Stimulated activated naive B cell treated with anti-CD40 and anti-IgM and Interleukin-4, amounts not matched to agents 10 μg/mL and 1 μg/mL and 100 μg/mL, for 72 hours (primary cell): Measurements from ENCODE around the gene FRYL.
"Not testable (repeated sequence)": the region's sequence is repeated elsewhere in the genome, so short reads cannot be mapped to it uniquely, and the experiment has no call there.

ENCODE experiments used
- ATAC-seq, 2 donors: fragments of 150-1000 bp; cut with Tn5 transposase; replicated peaks; 2 replicates each; pipeline ENCODE4 v1.10.0; 2021; ENCODE audit warnings: moderate library complexity in 1 of 2
- DNase-seq: peaks from one replicate; pipeline ENCODE4 v3.0.0; 2021
- H3K27ac Mint-ChIP-seq: one replicate; pipeline ENCODE4 v1.8.0; 2022; ENCODE audit warnings: mild to moderate bottlenecking, mixed read lengths
- H3K27me3 Mint-ChIP-seq, 2 donors: one replicate each; pipeline ENCODE4 v1.8.0; 2022; ENCODE audit warnings: mixed read lengths in 2 of 2
- H3K36me3 Mint-ChIP-seq, 2 donors: one replicate each; pipeline ENCODE4 v1.8.0; 2022; ENCODE audit warnings: mixed read lengths in 2 of 2, mild to moderate bottlenecking in 1 of 2
- H3K4me1 Mint-ChIP-seq, 2 donors: one replicate each; pipeline ENCODE4 v1.8.0; 2022; ENCODE audit warnings: mixed read lengths in 2 of 2, mild to moderate bottlenecking in 1 of 2
- H3K4me3 Mint-ChIP-seq, 2 donors: one replicate each; pipeline ENCODE4 v1.8.0; 2022; ENCODE audit warnings: mild to moderate bottlenecking in 2 of 2, mixed read lengths in 2 of 2, moderate library complexity in 1 of 2
- H3K9me3 Mint-ChIP-seq, 2 donors: one replicate each; pipeline ENCODE4 v1.8.0; 2022; ENCODE audit warnings: mixed read lengths in 2 of 2, mild to moderate bottlenecking in 1 of 2

The FRYL gene

GRCh38 chr4:48779998-48780864 is at the start of gene FRYL:
TSS of gene FRYL (minus strand) at chr4:48780279. CDS start at chr4:48634410, 145,869 bp downstream.
- Mint-ChIP-seq H3K4me3 (peak within 1 kb of the TSS; percentile 92), H3K27ac (peak within 1 kb of the TSS; percentile 95), H3K27me3 (no peaks in the 10 kb centered on the region), H3K36me3 (no peaks in the 10 kb centered on the region), H3K4me1 (peaks cover 11 to 45% of the 10 kb centered on the region in 2 donors), H3K9me3 (no peaks in the 10 kb centered on the region)
- ATAC-seq = peak; percentile 91 to 92
- peak; percentile 99 for DNase-seq

GRCh38 chr4:48827622-48828021 is 47.5 kb upstream of the FRYL start:
- Mint-ChIP-seq H3K27ac (no peak overlapping the region), H3K4me3 (no peak overlapping the region), H3K27me3 (peaks cover 0 to 7% of the 10 kb centered on the region in 2 donors), H3K4me1 (peaks cover 9% of the 10 kb centered on the region in 2 donors), H3K9me3 (peaks cover 0 to 2% of the 10 kb centered on the region in 2 donors), H3K36me3 (peaks cover 2 to 7% of the 10 kb centered on the region in 2 donors)
- no peak for ATAC-seq
- no peak for DNase-seq

GRCh38 chr4:48821431-48821830 is 41.4 kb upstream of the FRYL start:
- not testable (repeated sequence) for ATAC-seq, H3K27ac Mint-ChIP-seq, H3K4me3 Mint-ChIP-seq, H3K27me3 Mint-ChIP-seq, DNase-seq, H3K9me3 Mint-ChIP-seq, H3K36me3 Mint-ChIP-seq
- peaks cover 16 to 24% of the 10 kb centered on the region in 2 donors for H3K4me1 Mint-ChIP-seq

GRCh38 chr4:48816971-48817370 is 36.9 kb upstream of the FRYL start:
- Mint-ChIP-seq H3K9me3 (no peaks in the 10 kb centered on the region), H3K27me3 (no peaks in the 10 kb centered on the region), H3K27ac (no peak overlapping the region), H3K36me3 (no peaks in the 10 kb centered on the region), H3K4me1 (peaks cover 21 to 31% of the 10 kb centered on the region in 2 donors), H3K4me3 (no peak overlapping the region)
- DNase-seq (no peak), ATAC-seq (no peak)

GRCh38 chr4:48816297-48816696 is 36.2 kb upstream of the FRYL start:
- not testable (repeated sequence) for H3K36me3 Mint-ChIP-seq, ATAC-seq, H3K4me3 Mint-ChIP-seq, H3K27me3 Mint-ChIP-seq, H3K9me3 Mint-ChIP-seq, DNase-seq, H3K27ac Mint-ChIP-seq
- H3K4me1 Mint-ChIP-seq = peaks cover 22 to 24% of the 10 kb centered on the region in 2 donors

- peak; percentile 71 to 75 for ATAC-seq
Observed at GRCh38 chr4:48815483-48815882, 35.4 kb upstream of the FRYL start.

GRCh38 chr4:48813964-48814363 is 33.9 kb upstream of the FRYL start:
- no peaks in the 10 kb centered on the region for H3K27me3 Mint-ChIP-seq
- H3K4me1 Mint-ChIP-seq = peaks cover 8 to 10% of the 10 kb centered on the region in 2 donors
- no peak overlapping the region for H3K4me3 Mint-ChIP-seq
- DNase-seq (no peak), ATAC-seq (peak; percentile 50 to 64)
- H3K27ac Mint-ChIP-seq = no peak overlapping the region
- no peaks in the 10 kb centered on the region for H3K36me3 Mint-ChIP-seq
- no peaks in the 10 kb centered on the region for H3K9me3 Mint-ChIP-seq

More at GRCh38 chr4:48815483-48815882, 35.4 kb upstream of the FRYL start:
- Mint-ChIP-seq H3K36me3 (no peaks in the 10 kb centered on the region), H3K4me3 (peak overlapping the region; percentile 7 to 21), H3K9me3 (no peaks in the 10 kb centered on the region), H3K27ac (no peak overlapping the region), H3K4me1 (peaks cover 14 to 16% of the 10 kb centered on the region in 2 donors), H3K27me3 (no peaks in the 10 kb centered on the region)
- no peak for DNase-seq

GRCh38 chr4:48812866-48813265 is 32.8 kb upstream of the FRYL start:
- Mint-ChIP-seq H3K9me3 (no peaks in the 10 kb centered on the region), H3K27ac (no peak overlapping the region), H3K4me1 (peaks cover 8 to 10% of the 10 kb centered on the region in 2 donors), H3K4me3 (no peak overlapping the region), H3K27me3 (no peaks in the 10 kb centered on the region), H3K36me3 (no peaks in the 10 kb centered on the region)
- DNase-seq = no peak
- no peak for ATAC-seq

- no peak for DNase-seq
- H3K9me3 Mint-ChIP-seq = no peaks in the 10 kb centered on the region
- no peak overlapping the region for H3K4me3 Mint-ChIP-seq
- H3K27me3 Mint-ChIP-seq = no peaks in the 10 kb centered on the region
- no peak overlapping the region for H3K27ac Mint-ChIP-seq
- no peaks in the 10 kb centered on the region for H3K36me3 Mint-ChIP-seq
- ATAC-seq = no peak
- peaks cover 4 to 7% of the 10 kb centered on the region in 2 donors for H3K4me1 Mint-ChIP-seq
Observed at GRCh38 chr4:48804584-48805301, 24.7 kb upstream of the FRYL start.

GRCh38 chr4:48801016-48801715 is 21.1 kb upstream of the FRYL start:
- DNase-seq (no peak), ATAC-seq (no peak)
- Mint-ChIP-seq H3K9me3 (peaks cover 0 to 3% of the 10 kb centered on the region in 2 donors), H3K36me3 (no peaks in the 10 kb centered on the region), H3K27me3 (peaks cover 0 to 7% of the 10 kb centered on the region in 2 donors), H3K4me1 (peaks cover 17 to 29% of the 10 kb centered on the region in 2 donors), H3K27ac (no peak overlapping the region), H3K4me3 (no peak overlapping the region)

GRCh38 chr4:48800155-48800554 is 20.1 kb upstream of the FRYL start:
- not testable (repeated sequence) for H3K27ac Mint-ChIP-seq, H3K27me3 Mint-ChIP-seq, DNase-seq, H3K4me3 Mint-ChIP-seq, H3K9me3 Mint-ChIP-seq, H3K36me3 Mint-ChIP-seq, ATAC-seq
- H3K4me1 Mint-ChIP-seq = peaks cover 19 to 35% of the 10 kb centered on the region in 2 donors

GRCh38 chr4:48799157-48799556 is 19.1 kb upstream of the FRYL start:
- ATAC-seq (peak; percentile 54 to 57), DNase-seq (no peak)
- Mint-ChIP-seq H3K4me3 (no peak overlapping the region), H3K4me1 (peaks cover 25 to 42% of the 10 kb centered on the region in 2 donors), H3K27me3 (peaks cover 0 to 7% of the 10 kb centered on the region in 2 donors), H3K36me3 (no peaks in the 10 kb centered on the region), H3K27ac (no peak overlapping the region), H3K9me3 (peaks cover 0 to 3% of the 10 kb centered on the region in 2 donors)

GRCh38 chr4:48798117-48798516 is 18.0 kb upstream of the FRYL start:
- H3K4me3 Mint-ChIP-seq = no peak overlapping the region
- no peak overlapping the region for H3K27ac Mint-ChIP-seq
- H3K9me3 Mint-ChIP-seq = peaks cover 0 to 3% of the 10 kb centered on the region in 2 donors
- ATAC-seq (no peak), DNase-seq (no peak)
- H3K27me3 Mint-ChIP-seq = peaks cover 0 to 7% of the 10 kb centered on the region in 2 donors
- H3K36me3 Mint-ChIP-seq = no peaks in the 10 kb centered on the region
- peaks cover 27 to 46% of the 10 kb centered on the region in 2 donors for H3K4me1 Mint-ChIP-seq
